Common myeloid progenitor, CD34-positive (primary cell): Measurements from ENCODE around the gene CTAG1A.
A peak's percentile ranks its signal among the peaks of the same experiment; 100 is the strongest.

Source experiments
- CTCF ChIA-PET: fragments of 350-600 bp; sonication (Branson Sonifier 250); formaldehyde crosslinking; loops from one replicate; lab custom pipeline; 2021; ENCODE audit warnings: antibody characterized with exemption; lab: Charles Lee
- POLR2A ChIA-PET: fragments of 350-600 bp; sonication (Branson Sonifier 250); formaldehyde crosslinking; loops from one replicate; lab custom pipeline; 2021; ENCODE audit warnings: antibody characterized with exemption; lab: Charles Lee
- DNase-seq, 3 donors: peaks; one replicate each; pipeline versions ENCODE4 v3.0.0 to v3.0.0-alpha.2; 2013
- H3K27ac ChIP-seq, 2 experiments: 1 replicate in 1 of 2; 2 replicates in 1 of 2; pipeline ENCODE4 v1.7.0; 2013; ENCODE audit warnings: inconsistent platforms in 2 of 2, low read length in 2 of 2, mild to moderate bottlenecking in 2 of 2, low read depth in 1 of 2, moderate library complexity in 1 of 2; ENCODE audit not compliant: severe bottlenecking in 2 of 2, insufficient read depth in 1 of 2, poor library complexity in 1 of 2
- H3K27me3 ChIP-seq, 5 experiments: replicated peaks in 2 of 5; 1 replicate in 3 of 5; 2 replicates in 2 of 5; pipeline versions ENCODE4 v1.6.1 to v1.7.0; 2013; ENCODE audit warnings: low read length in 4 of 5, mild to moderate bottlenecking in 2 of 5, moderate library complexity in 2 of 5, inconsistent platforms in 1 of 5; ENCODE audit not compliant: insufficient read depth in 5 of 5, control insufficient read depth in 4 of 5
- H3K36me3 ChIP-seq, 4 experiments: 1 replicate in 2 of 4; 2 replicates in 2 of 4; pipeline versions ENCODE4 v1.6.1 to v1.7.0; 2013; ENCODE audit warnings: low read length in 3 of 4, control low read depth in 1 of 4, mild to moderate bottlenecking in 1 of 4; ENCODE audit not compliant: control insufficient read depth in 4 of 4, insufficient read depth in 4 of 4
- H3K4me1 ChIP-seq, 4 experiments: 1 replicate in 3 of 4; 2 replicates in 1 of 4; pipeline versions ENCODE4 v1.6.1 to v1.7.1; 2013; ENCODE audit warnings: low read length in 3 of 4, mild to moderate bottlenecking in 3 of 4, control low read depth in 1 of 4, inconsistent platforms in 1 of 4, moderate library complexity in 1 of 4; ENCODE audit not compliant: control insufficient read depth in 4 of 4, insufficient read depth in 4 of 4; ENCODE audit errors: control extremely low read depth in 1 of 4
- H3K4me3 ChIP-seq, 7 experiments: 1 replicate in 4 of 7; 2 replicates in 3 of 7; pipeline versions ENCODE4 v1.5.1 to v1.7.0; 2013; ENCODE audit warnings: mild to moderate bottlenecking in 7 of 7, low read length in 6 of 7, moderate library complexity in 6 of 7, inconsistent platforms in 2 of 7, low read depth in 2 of 7, control low read depth in 1 of 7; ENCODE audit not compliant: insufficient read depth in 4 of 7, control insufficient read depth in 1 of 7; ENCODE audit errors: extremely low read depth in 1 of 7
- H3K9me3 ChIP-seq, 5 experiments: 1 replicate in 4 of 5; 2 replicates in 1 of 5; pipeline versions ENCODE4 v1.6.1 to v1.7.1; 2013; ENCODE audit warnings: low read length in 4 of 5, mild to moderate bottlenecking in 2 of 5, inconsistent platforms in 1 of 5, low read depth in 1 of 5, moderate library complexity in 1 of 5; ENCODE audit not compliant: control insufficient read depth in 4 of 5, insufficient read depth in 2 of 5; ENCODE audit errors: control extremely low read depth in 1 of 5
- WGBS: methylation state at CpG from one replicate; pipeline ENCODE4 v1.1.5; 2013; ENCODE audit not compliant: insufficient coverage; 5-methylcytosine and 5-hydroxymethylcytosine counted together

The CTAG1A gene

GRCh38 chrX:154600759-154601374 is 15.9 kb downstream of the CTAG1A start:
- WGBS, result 92% methylated on average over 13 of the region's 15 CpGs
- no peak overlapping the region for H3K27ac ChIP-seq
- POLR2A ChIA-PET, result no interaction called here

GRCh38 chrX:154602226-154602625 is 17.3 kb downstream of the CTAG1A start:
- Histone ChIP-seq H3K4me3 (no peak overlapping the region), H3K9me3 (no peaks in the 10 kb centered on the region), H3K4me1 (peaks cover 0 to 26% (median 16%) of the 10 kb centered on the region in 4 experiments), H3K36me3 (no peaks in the 10 kb centered on the region), H3K27me3 (no peaks in the 10 kb centered on the region), H3K27ac (no peak overlapping the region)
- no peak for DNase-seq
- ChIA-PET POLR2A (no interaction called here), CTCF (no interaction called here)
- WGBS, result 80% methylated on average over 12 of the region's 13 CpGs

More at GRCh38 chrX:154600759-154601374, 15.9 kb downstream of the CTAG1A start:
- Histone ChIP-seq H3K9me3 (no peaks in the 10 kb centered on the region), H3K36me3 (no peaks in the 10 kb centered on the region), H3K4me1 (peaks cover 0 to 34% (median 17%) of the 10 kb centered on the region in 4 experiments), H3K27me3 (no peaks in the 10 kb centered on the region), H3K4me3 (no peak overlapping the region)
- no peak for DNase-seq
- CTCF ChIA-PET, result interaction anchor here (0.6 kb wide), 1 partner anchor 294 kb away, joined by 3 read pairs; no protein-coding TSS in a partner anchor

- POLR2A ChIA-PET, result no interaction called here
- Histone ChIP-seq H3K4me1 (peaks cover 0 to 26% (median 16%) of the 10 kb centered on the region in 4 experiments), H3K27me3 (no peaks in the 10 kb centered on the region), H3K27ac (no peak overlapping the region), H3K36me3 (no peaks in the 10 kb centered on the region), H3K9me3 (no peaks in the 10 kb centered on the region), H3K4me3 (no peak overlapping the region)
- CTCF ChIA-PET, result no interaction called here
- 90% methylated on average over 16 of the region's 18 CpGs for WGBS
- DNase-seq, result no peak
Measured at GRCh38 chrX:154602766-154603437, 18.0 kb downstream of the CTAG1A start.

GRCh38 chrX:154603438-154604430 is 18.8 kb downstream of the CTAG1A start:
- CTCF ChIA-PET, result no interaction called here

GRCh38 chrX:154605566-154605965 is 20.6 kb downstream of the CTAG1A start:
- peaks cover 0 to 15% (median 5%) of the 10 kb centered on the region in 4 experiments for H3K4me1 ChIP-seq
- ChIA-PET CTCF (no interaction called here), POLR2A (no interaction called here)
- H3K4me3 ChIP-seq, result no peak overlapping the region
- no peak overlapping the region for H3K27ac ChIP-seq
- DNase-seq, result no peak
- no peaks in the 10 kb centered on the region for H3K9me3 ChIP-seq
- no peaks in the 10 kb centered on the region for H3K27me3 ChIP-seq
- H3K36me3 ChIP-seq, result no peaks in the 10 kb centered on the region
- 92% methylated on average over 5 of the region's 6 CpGs for WGBS

More at GRCh38 chrX:154603438-154604430, 18.8 kb downstream of the CTAG1A start:
- Histone ChIP-seq H3K4me1 (peaks cover 0 to 26% (median 16%) of the 10 kb centered on the region in 4 experiments), H3K27me3 (no peaks in the 10 kb centered on the region), H3K4me3 (no peak overlapping the region), H3K36me3 (no peaks in the 10 kb centered on the region), H3K9me3 (no peaks in the 10 kb centered on the region), H3K27ac (no peak overlapping the region)
- POLR2A ChIA-PET, result no interaction called here
- DNase-seq, result peak; percentile 56 to 91 (median 88)
- WGBS, result 85% methylated on average over 9 of the region's 13 CpGs

- no peaks in the 10 kb centered on the region for H3K9me3 ChIP-seq
- DNase-seq, result peak in 2 of 3 donors; percentile 36 to 44
- ChIA-PET CTCF (no interaction called here), POLR2A (no interaction called here)
- no peak overlapping the region for H3K27ac ChIP-seq
- H3K27me3 ChIP-seq, result no peaks in the 10 kb centered on the region
- no peak overlapping the region for H3K4me3 ChIP-seq
- no peaks in the 10 kb centered on the region for H3K36me3 ChIP-seq
- WGBS, result 94% methylated on average over 4 of the region's 6 CpGs
- peaks cover 0 to 15% (median 5%) of the 10 kb centered on the region in 4 experiments for H3K4me1 ChIP-seq
Measured at GRCh38 chrX:154607370-154607769, 22.4 kb downstream of the CTAG1A start.
